Measurements from ENCODE around the gene KRTAP6-1. TPM values are rescaled to one million over a fixed set of nuclear protein-coding genes. Genes with fewer than 3 reads are reported as not detected.

Gene KRTAP6-1
- total and polyA plus RNA-seq, 4 donors: not detected

DNA sequence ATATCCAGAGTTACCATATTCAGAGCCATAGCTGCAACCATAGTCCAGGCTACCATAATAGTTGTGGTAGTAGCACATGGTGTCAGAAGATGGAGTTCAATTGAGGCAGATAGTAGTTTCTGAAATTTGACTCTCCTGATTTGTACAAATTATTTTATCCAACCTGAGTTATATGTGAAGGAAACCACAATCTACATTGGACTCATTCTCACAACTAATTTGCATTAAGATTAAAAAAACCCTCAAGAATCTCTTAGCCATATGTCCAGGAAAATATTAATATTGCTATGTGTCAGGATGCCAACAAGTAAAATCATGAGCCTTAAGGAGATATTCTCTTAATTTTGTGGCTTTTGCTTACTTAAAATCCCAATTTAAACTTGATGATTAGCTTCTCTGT, 23.4 kb downstream of the KRTAP6-1 start, which contains the start of gene KRTAP22-2:
KRTAP22-2 (minus strand) TSS at position 101 of the 400 bp plus-strand sequence.
- ATAC-seq (ENCODE audit: insufficient read depth, low FRiP score) (no peak), DNase-seq (no peak)
- Histone ChIP-seq H3K9ac (ENCODE audit: insufficient read depth in 1 of 2, low read length in 2 of 2) (no peak within 1 kb of the TSS), H3K27me3 (ENCODE audit: control insufficient read depth in 3 of 3, insufficient read depth in 3 of 3, low read length in 2 of 3) (no peaks in the 10 kb centered on the region), H3K36me3 (ENCODE audit: control insufficient read depth in 4 of 4, insufficient read depth in 4 of 4, low read length in 4 of 4) (no peaks in the 10 kb centered on the region), H3K4me3 (no peak within 1 kb of the TSS), H3K9me3 (ENCODE audit: control insufficient read depth in 4 of 4, insufficient read depth in 3 of 4, low read length in 3 of 4) (no peaks in the 10 kb centered on the region), H3K27ac (ENCODE audit: low read depth in 1 of 2, low read length in 1 of 2) (no peak within 1 kb of the TSS), H3K4me1 (ENCODE audit: control insufficient read depth in 5 of 5, insufficient read depth in 5 of 5, low read length in 5 of 5) (no peaks in the 10 kb centered on the region)
- TF ChIP-seq, protein P1, sequence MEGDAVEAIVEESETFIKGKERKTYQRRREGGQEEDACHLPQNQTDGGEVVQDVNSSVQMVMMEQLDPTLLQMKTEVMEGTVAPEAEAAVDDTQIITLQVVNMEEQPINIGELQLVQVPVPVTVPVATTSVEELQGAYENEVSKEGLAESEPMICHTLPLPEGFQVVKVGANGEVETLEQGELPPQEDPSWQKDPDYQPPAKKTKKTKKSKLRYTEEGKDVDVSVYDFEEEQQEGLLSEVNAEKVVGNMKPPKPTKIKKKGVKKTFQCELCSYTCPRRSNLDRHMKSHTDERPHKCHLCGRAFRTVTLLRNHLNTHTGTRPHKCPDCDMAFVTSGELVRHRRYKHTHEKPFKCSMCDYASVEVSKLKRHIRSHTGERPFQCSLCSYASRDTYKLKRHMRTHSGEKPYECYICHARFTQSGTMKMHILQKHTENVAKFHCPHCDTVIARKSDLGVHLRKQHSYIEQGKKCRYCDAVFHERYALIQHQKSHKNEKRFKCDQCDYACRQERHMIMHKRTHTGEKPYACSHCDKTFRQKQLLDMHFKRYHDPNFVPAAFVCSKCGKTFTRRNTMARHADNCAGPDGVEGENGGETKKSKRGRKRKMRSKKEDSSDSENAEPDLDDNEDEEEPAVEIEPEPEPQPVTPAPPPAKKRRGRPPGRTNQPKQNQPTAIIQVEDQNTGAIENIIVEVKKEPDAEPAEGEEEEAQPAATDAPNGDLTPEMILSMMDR (IDR thresholded peaks at IDR 0.05; ENCODE audit: control extremely low read depth, extremely low read depth): no peak

DNA sequence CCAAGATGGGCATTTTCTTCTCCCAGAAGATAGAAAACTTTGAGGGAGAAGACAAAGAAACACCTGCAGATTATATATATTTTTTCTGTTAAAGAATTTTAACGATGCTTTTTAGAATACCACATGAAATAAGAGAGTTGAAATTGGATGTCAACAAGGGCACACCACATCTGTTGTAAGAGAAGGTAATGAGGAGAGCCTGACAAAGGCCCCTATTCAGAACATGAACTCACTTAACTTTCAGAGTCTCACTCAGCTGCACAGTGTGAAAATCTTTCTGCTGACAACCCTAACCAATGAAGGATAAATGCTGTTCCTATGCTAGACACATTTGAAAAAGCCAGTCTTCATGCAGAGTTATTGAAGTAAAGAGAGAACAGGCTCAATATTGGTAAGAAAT, 30.9 kb downstream of the KRTAP6-1 start:
- DNase-seq (no peak), ATAC-seq (ENCODE audit: insufficient read depth, low FRiP score) (no peak)
- Histone ChIP-seq H3K9me3 (ENCODE audit: control insufficient read depth in 4 of 4, insufficient read depth in 3 of 4, low read length in 3 of 4) (no peaks in the 10 kb centered on the region), H3K9ac (ENCODE audit: insufficient read depth in 1 of 2, low read length in 2 of 2) (no peak overlapping the region), H3K4me3 (no peak overlapping the region), H3K27ac (ENCODE audit: low read depth in 1 of 2, low read length in 1 of 2) (no peak overlapping the region), H3K4me1 (ENCODE audit: control insufficient read depth in 5 of 5, insufficient read depth in 5 of 5, low read length in 5 of 5) (no peaks in the 10 kb centered on the region), H3K27me3 (ENCODE audit: control insufficient read depth in 3 of 3, insufficient read depth in 3 of 3, low read length in 2 of 3) (no peaks in the 10 kb centered on the region), H3K36me3 (ENCODE audit: control insufficient read depth in 4 of 4, insufficient read depth in 4 of 4, low read length in 4 of 4) (no peaks in the 10 kb centered on the region)
- TF ChIP-seq, protein P1 (IDR thresholded peaks at IDR 0.05; ENCODE audit: control extremely low read depth, extremely low read depth): no peak
- 68 to 85% methylated on average over 1 of the region's 1 CpG for WGBS, 2 donors

DNA sequence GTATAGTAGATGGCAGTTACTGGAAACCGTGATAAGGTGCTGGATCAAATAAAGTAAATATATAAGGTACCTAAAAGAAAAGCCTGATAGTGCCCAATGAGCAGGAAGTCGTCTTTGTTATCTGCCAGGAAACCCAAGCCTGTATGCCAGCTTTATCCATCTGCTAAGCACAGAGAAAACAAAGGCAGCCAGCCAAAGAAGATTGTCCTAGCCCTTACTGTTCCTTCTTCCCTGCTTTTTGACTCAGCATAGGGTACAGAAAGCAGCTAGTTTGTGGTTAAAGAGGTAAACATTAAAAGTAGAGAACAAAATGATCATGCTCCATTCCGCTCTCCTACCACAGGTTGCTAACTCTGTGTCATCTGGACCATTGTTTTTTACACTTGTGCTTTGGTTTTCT, 33.6 kb downstream of the KRTAP6-1 start:
- DNase-seq (no peak), ATAC-seq (ENCODE audit: insufficient read depth, low FRiP score) (no peak)
- no peaks in the 10 kb centered on the region for H3K27me3 ChIP-seq (ENCODE audit: control insufficient read depth in 3 of 3, insufficient read depth in 3 of 3, low read length in 2 of 3)
- H3K36me3 ChIP-seq (ENCODE audit: control insufficient read depth in 4 of 4, insufficient read depth in 4 of 4, low read length in 4 of 4): no peaks in the 10 kb centered on the region
- H3K4me1 ChIP-seq (ENCODE audit: control insufficient read depth in 5 of 5, insufficient read depth in 5 of 5, low read length in 5 of 5): no peaks in the 10 kb centered on the region
- H3K27ac ChIP-seq (ENCODE audit: low read depth in 1 of 2, low read length in 1 of 2): no peak overlapping the region
- no peaks in the 10 kb centered on the region for H3K9me3 ChIP-seq (ENCODE audit: control insufficient read depth in 4 of 4, insufficient read depth in 3 of 4, low read length in 3 of 4)
- TF ChIP-seq, protein P1 (IDR thresholded peaks at IDR 0.05; ENCODE audit: control extremely low read depth, extremely low read depth): no peak
- H3K9ac ChIP-seq (ENCODE audit: insufficient read depth in 1 of 2, low read length in 2 of 2): no peak overlapping the region
- no peak overlapping the region for H3K4me3 ChIP-seq
- 49 to 57% methylated on average over 3 of the region's 3 CpGs for WGBS, 2 donors

DNA sequence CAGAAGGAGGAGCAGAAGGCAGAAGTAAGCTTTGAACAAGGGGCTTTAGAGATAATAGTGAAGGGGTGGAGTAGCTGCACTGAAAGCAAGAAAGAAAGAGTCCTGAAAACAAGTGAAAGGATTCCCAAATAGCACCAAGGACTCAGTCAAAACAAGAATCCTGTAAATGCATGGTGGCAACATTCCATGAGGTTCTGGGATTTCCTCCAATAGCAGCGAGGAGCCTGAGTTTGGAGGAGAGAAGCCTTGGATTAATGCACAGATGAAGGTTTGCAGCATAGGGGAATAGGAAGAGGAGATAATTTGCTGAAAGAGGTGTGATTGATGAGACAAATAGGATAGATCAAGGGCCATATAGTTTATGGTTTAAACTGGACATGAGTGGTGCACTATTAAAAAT, 34.4 kb downstream of the KRTAP6-1 start:
- Histone ChIP-seq H3K9me3 (ENCODE audit: control insufficient read depth in 4 of 4, insufficient read depth in 3 of 4, low read length in 3 of 4) (no peaks in the 10 kb centered on the region), H3K27me3 (ENCODE audit: control insufficient read depth in 3 of 3, insufficient read depth in 3 of 3, low read length in 2 of 3) (no peaks in the 10 kb centered on the region), H3K4me1 (ENCODE audit: control insufficient read depth in 5 of 5, insufficient read depth in 5 of 5, low read length in 5 of 5) (no peaks in the 10 kb centered on the region), H3K9ac (ENCODE audit: insufficient read depth in 1 of 2, low read length in 2 of 2) (no peak overlapping the region), H3K4me3 (no peak overlapping the region), H3K27ac (ENCODE audit: low read depth in 1 of 2, low read length in 1 of 2) (no peak overlapping the region), H3K36me3 (ENCODE audit: control insufficient read depth in 4 of 4, insufficient read depth in 4 of 4, low read length in 4 of 4) (no peaks in the 10 kb centered on the region)
- DNase-seq: no peak
- 60 to 77% methylated on average over 1 of the region's 1 CpG for WGBS, 2 donors
- TF ChIP-seq, protein P1 (IDR thresholded peaks at IDR 0.05; ENCODE audit: control extremely low read depth, extremely low read depth): no peak
- no peak for ATAC-seq (ENCODE audit: insufficient read depth, low FRiP score)
